Psoas muscle (tissue), 8 donors: ENCODE data around the gene NUP88. TPM values are rescaled to one million over a fixed set of nuclear protein-coding genes. Genes with fewer than 3 reads are reported as not detected.
"Not testable (repeated sequence)": the region's sequence is repeated elsewhere in the genome, so short reads cannot be mapped to it uniquely, and the experiment has no call there.

Experiments used
- ATAC-seq, 4 donors: fragments of 200-7000 bp; cut with Tn5 transposase; one replicate each; pipeline ENCODE4 v1.9.1; 2020; ENCODE audit warnings: moderate library complexity in 3 of 4, mild to moderate bottlenecking in 2 of 4
- DNase-seq, 2 donors: peaks; one replicate each; pipeline ENCODE4 v3.0.0-alpha.2; 2020
- H3K27ac ChIP-seq: fragments of 200-600 bp; one replicate; pipeline ENCODE4 v1.8.0; 2022
- H3K27me3 ChIP-seq, 3 donors: fragments of 200-600 bp in 1 of 3; one replicate each; pipeline versions ENCODE4 v1.6.1 to v1.8.0; 2013 to 2022; ENCODE audit warnings: low read length in 2 of 3, mild to moderate bottlenecking in 2 of 3, moderate library complexity in 1 of 3; ENCODE audit not compliant: insufficient read depth in 3 of 3
- H3K36me3 ChIP-seq, 2 donors: fragments of 200-600 bp in 1 of 2; one replicate each; pipeline versions ENCODE4 v1.6.1 to v1.8.0; 2013 to 2022; ENCODE audit warnings: low read depth in 1 of 2, mild to moderate bottlenecking in 1 of 2, moderate library complexity in 1 of 2; ENCODE audit not compliant: insufficient read depth in 1 of 2
- H3K4me1 ChIP-seq: fragments of 200-600 bp; one replicate; pipeline ENCODE4 v1.8.0; 2022
- H3K4me3 ChIP-seq: fragments of 200-600 bp; one replicate; pipeline ENCODE4 v1.8.0; 2022; ENCODE audit warnings: mild to moderate bottlenecking
- H3K9me3 ChIP-seq: fragments of 200-600 bp; one replicate; pipeline ENCODE4 v1.8.0; 2022
- CTCF ChIP-seq: fragments of 200-600 bp; IDR thresholded peaks from one replicate; pipeline ENCODE4 v1.8.0; 2022; ENCODE audit warnings: antibody characterized with exemption
- WGBS, 3 donors: extraction: QIAGEN DNeasy Blood & Tissue Kit; methylation state at CpG; one replicate each; pipeline versions ENCODE4 v1.1.6 to v1.1.7; 2013; 5-methylcytosine and 5-hydroxymethylcytosine counted together
- intact Hi-C, 2 donors: fragments of 100-400 bp; cut with DNase I; formaldehyde crosslinking; loops; one replicate each; pipeline versions ENCODE4 v1.11.0 to v1.14.2; 2022
- polyA plus RNA-seq, 3 donors: library from polyadenylated mRNA; stranded (reverse); fragments of 200-250 nt; gene quantifications; one replicate each; pipeline ENCODE4 v1.2.3, GENCODE V29; 2013
- total RNA-seq, 4 donors: library from RNA; stranded (reverse); fragmentation: NEBNext Ultra II Directional in 2 of 4; extraction: Animal tissue kit (Norgen Biotek cat#: 25700) in 2 of 4; gene quantifications; one replicate each; pipeline versions ENCODE4 v1.2.1 to v1.2.4, GENCODE V29; 2021 to 2023
- donor health status: healthy with polysubstance abuse.
- donor health status: DM: no; HTN: no; CAD: no; lungs with moderate emphysema.
- donor health status: Bipolar disorder and iron deficiency.
- donor health status: healthy.
- donor health status: DM: yes; HTN: yes; CAD: no.
- donor health status: DM: no; HTN: no; CAD: no.
- donor health status: DM: no; HTN: no; CAD: no.
- donor health status: DM: yes; HTN: yes; CAD: no.

NUP88 gene
- total and polyA plus RNA-seq, 7 donors = 54.4 to 106 (median 82.6) TPM

- DNase-seq = no peak
- Histone ChIP-seq H3K27ac (no peak overlapping the region), H3K27me3 (no peaks in the 10 kb centered on the region), H3K9me3 (no peaks in the 10 kb centered on the region), H3K4me1 (peaks cover 6% of the 10 kb centered on the region), H3K36me3 (peaks cover 20 to 100% of the 10 kb centered on the region in 2 donors), H3K4me3 (no peak overlapping the region)
- no peak for TF ChIP-seq CTCF
- ATAC-seq = no peak
- intact Hi-C loops = loop anchor here in 1 of 2 donors (10.0 kb wide), 1 partner anchor 177 kb away; no protein-coding TSS in a partner anchor
- WGBS, 3 donors = 65 to 76% (median 74%) methylated on average over 3 of the region's 3 CpGs
These were observed 12.6 kb upstream of the NUP88 start for GRCh38 chr17:5431949-5432556.

- H3K36me3 ChIP-seq = peaks cover 18 to 100% of the 10 kb centered on the region in 2 donors
- 76 to 86% (median 77%) methylated on average over 5 of the region's 5 CpGs for WGBS, 3 donors
- ATAC-seq, H3K27ac ChIP-seq, H3K4me1 ChIP-seq, H3K4me3 ChIP-seq, DNase-seq, H3K9me3 ChIP-seq, H3K27me3 ChIP-seq: not testable (repeated sequence)
- intact Hi-C loops = loop anchor here in 1 of 2 donors (10.0 kb wide), 1 partner anchor 176 kb away; no protein-coding TSS in a partner anchor
These were observed 11.8 kb upstream of the NUP88 start for GRCh38 chr17:5431234-5431633.

GRCh38 chr17:5430413-5430999, 11.0 kb upstream of the NUP88 start:
- H3K27ac ChIP-seq = no peak overlapping the region
- intact Hi-C loops = loop anchor here in 1 of 2 donors (10.0 kb wide), 1 partner anchor 176 kb away; no protein-coding TSS in a partner anchor
- peaks cover 6% of the 10 kb centered on the region for H3K4me1 ChIP-seq
- no peak overlapping the region for H3K4me3 ChIP-seq
- peaks cover 18 to 100% of the 10 kb centered on the region in 2 donors for H3K36me3 ChIP-seq
- TF ChIP-seq CTCF = no peak
- DNase-seq (no peak), ATAC-seq (no peak)
- WGBS, 3 donors = 90 to 97% (median 93%) methylated on average over 3 of the region's 3 CpGs
- H3K9me3 ChIP-seq = no peaks in the 10 kb centered on the region
- no peaks in the 10 kb centered on the region for H3K27me3 ChIP-seq

- WGBS, 3 donors = 90 to 95% (median 90%) methylated on average over 3 of the region's 3 CpGs
- Histone ChIP-seq H3K4me1 (no peaks in the 10 kb centered on the region), H3K36me3 (peaks cover 13 to 100% of the 10 kb centered on the region in 2 donors), H3K27me3 (no peaks in the 10 kb centered on the region), H3K4me3 (no peak overlapping the region), H3K27ac (no peak overlapping the region), H3K9me3 (no peaks in the 10 kb centered on the region)
- ATAC-seq = no peak
- TF ChIP-seq CTCF = no peak
- DNase-seq = no peak
- intact Hi-C loops = no loop called here
These were observed 9.9 kb upstream of the NUP88 start for GRCh38 chr17:5429191-5429887.

- WGBS, 3 donors = 72 to 85% (median 83%) methylated on average over 3 of the region's 3 CpGs
- Histone ChIP-seq H3K36me3 (peaks cover 11 to 97% of the 10 kb centered on the region in 2 donors), H3K4me3 (no peak overlapping the region), H3K27me3 (no peaks in the 10 kb centered on the region), H3K4me1 (peaks cover 5% of the 10 kb centered on the region), H3K27ac (no peak overlapping the region), H3K9me3 (no peaks in the 10 kb centered on the region)
- no peak for DNase-seq
- TF ChIP-seq CTCF = no peak
- intact Hi-C loops = no loop called here
- no peak for ATAC-seq
These were observed 6.4 kb upstream of the NUP88 start for GRCh38 chr17:5425826-5426225.
